HCT116 (cell line): ENCODE measurements around the gene TSKU. TPM values are rescaled to one million over a fixed set of nuclear protein-coding genes. Genes with fewer than 3 reads are reported as not detected.

Experiments used
- ATAC-seq: fragments of 200-7000 bp; cut with Tn5 transposase; 2 replicates; pipeline ENCODE4 v1.9.1; 2020; ENCODE audit warnings: mild to moderate bottlenecking, moderate library complexity
- BruUV-seq: library from RNA; stranded (reverse); fragments of 400-500 nt; replicated peaks from 2 replicates; lab custom pipeline; 2021; lab: Mats Ljungman, UMichigan
- CTCF ChIA-PET: fragments of 300-600 bp; sonication (Branson Sonifier 250); formaldehyde crosslinking; loops from one replicate; lab custom pipeline; 2021; ENCODE audit warnings: antibody characterized with exemption; lab: Charles Lee
- POLR2A ChIA-PET: fragments of 300-600, 350-600 bp; sonication (Branson Sonifier 250); formaldehyde crosslinking; loops from one replicate; lab custom pipeline; 2021; ENCODE audit warnings: antibody characterized with exemption; lab: Charles Lee
- RAD21 ChIA-PET, 2 experiments: fragments of 300-600 bp; sonication (Branson Sonifier 250); formaldehyde crosslinking; loops; one replicate each; lab custom pipeline; 2023; ENCODE audit warnings: low total read pairs in 2 of 2; ENCODE audit not compliant: uncharacterized antibody in 2 of 2, unreplicated experiment in 2 of 2, low non-redundant PET in 1 of 2; lab: Charles Lee
- DNase-seq: peaks from one replicate; pipeline ENCODE4 v3.0.0-alpha.2; 2010; ENCODE audit warnings: low read depth, low spot score
- H2AFZ ChIP-seq: fragments of 200-600 bp; shearing (Covaris generic), sonication (generic); 2 replicates; pipeline ENCODE4 v1.6.1; 2017; ENCODE audit warnings: low read depth, mixed run types, mixed read lengths, antibody characterized with exemption, low read length; ENCODE audit not compliant: poor library complexity, severe bottlenecking
- H3K27ac ChIP-seq: 2 replicates; pipeline ENCODE4 v1.5.1; 2012; ENCODE audit warnings: low read depth, low read length
- H3K27me3 ChIP-seq: fragments of 200-600 bp; sonication (generic); 2 replicates; pipeline ENCODE4 v1.6.1; 2016; ENCODE audit warnings: mixed run types, low read length, mixed read lengths; ENCODE audit not compliant: insufficient read depth
- H3K36me3 ChIP-seq, 2 experiments: fragments of 200-500 bp in 1 of 2; fragments of 200-600 bp in 1 of 2; sonication (Bioruptor generic) in 1 of 2; sonication (generic) in 1 of 2; 2 replicates each; pipeline versions ENCODE4 v1.5.1 to v1.6.1; 2014 to 2016; ENCODE audit warnings: low read length in 2 of 2, inconsistent platforms in 1 of 2, mixed read lengths in 1 of 2, mixed run types in 1 of 2; ENCODE audit not compliant: insufficient read depth in 2 of 2, control insufficient read depth in 1 of 2
- H3K4me1 ChIP-seq, 2 experiments: fragments of 200-600 bp in 1 of 2; sonication (generic) in 1 of 2; 2 replicates each; pipeline versions ENCODE4 v1.5.1 to v1.6.1; 2012 to 2017; ENCODE audit warnings: low read length in 2 of 2, inconsistent platforms in 1 of 2, mild to moderate bottlenecking in 1 of 2, mixed read lengths in 1 of 2, mixed run types in 1 of 2, moderate library complexity in 1 of 2; ENCODE audit not compliant: insufficient read depth in 2 of 2, control insufficient read depth in 1 of 2
- H3K4me2 ChIP-seq: fragments of 200-600 bp; sonication (generic); 2 replicates; pipeline ENCODE4 v1.6.1; 2017; ENCODE audit warnings: mixed run types, low read length, mixed read lengths
- H3K4me3 ChIP-seq, 2 experiments: fragments of 200-600 bp in 1 of 2; sonication (generic) in 1 of 2; replicated peaks in 1 of 2; 2 replicates each; pipeline ENCODE4 v1.5.1; 2011 to 2016; ENCODE audit warnings: low read length in 2 of 2, control low read depth in 1 of 2, low read depth in 1 of 2, mild to moderate bottlenecking in 1 of 2, mixed read lengths in 1 of 2, mixed run types in 1 of 2
- H3K79me2 ChIP-seq: fragments of 200-600 bp; sonication (generic); 2 replicates; pipeline ENCODE4 v1.6.1; 2017; ENCODE audit warnings: mild to moderate bottlenecking, mixed run types, low read length, moderate library complexity, mixed read lengths; ENCODE audit not compliant: insufficient read depth
- H3K9ac ChIP-seq: fragments of 200-600 bp; sonication (generic); 2 replicates; pipeline ENCODE4 v1.6.1; 2016; ENCODE audit warnings: low read length, mixed read lengths
- H3K9me2 ChIP-seq: fragments of 200-600 bp; sonication (generic), shearing (Covaris generic); 2 replicates; pipeline ENCODE4 v1.6.1; 2017; ENCODE audit warnings: mixed run types, mild to moderate bottlenecking, moderate library complexity; ENCODE audit not compliant: insufficient read depth
- H3K9me3 ChIP-seq, 2 experiments: fragments of 200-500 bp in 1 of 2; fragments of 200-600 bp in 1 of 2; sonication (Bioruptor generic) in 1 of 2; sonication (generic) in 1 of 2; 2 replicates each; pipeline ENCODE4 v1.6.1; 2014 to 2017; ENCODE audit warnings: low read length in 2 of 2, mixed read lengths in 2 of 2, inconsistent platforms in 1 of 2, low read depth in 1 of 2, mild to moderate bottlenecking in 1 of 2, mixed run types in 1 of 2, moderate library complexity in 1 of 2; ENCODE audit not compliant: control insufficient read depth in 1 of 2, insufficient read depth in 1 of 2
- H4K20me1 ChIP-seq: fragments of 200-600 bp; sonication (generic), shearing (Covaris generic); 2 replicates; pipeline ENCODE4 v1.6.1; 2017; ENCODE audit warnings: mixed run types, mild to moderate bottlenecking, moderate library complexity; ENCODE audit not compliant: insufficient read depth
- CBX3 ChIP-seq: IDR thresholded peaks from 2 replicates; pipeline ENCODE4 v1.6.1; 2012; ENCODE audit warnings: low read depth
- CEBPB ChIP-seq: IDR thresholded peaks from 2 replicates; pipeline ENCODE4 v1.6.1; 2012; ENCODE audit warnings: low read depth
- EGR1 ChIP-seq: IDR thresholded peaks from 2 replicates; pipeline ENCODE4 v1.6.1; 2012; ENCODE audit warnings: low read depth
- ELF1 ChIP-seq: IDR thresholded peaks from 2 replicates; pipeline ENCODE4 v1.6.1; 2012; ENCODE audit warnings: low read depth, borderline replicate concordance
- EZH2 ChIP-seq: fragments of 200-600 bp; sonication (generic); IDR thresholded peaks from 2 replicates; pipeline ENCODE4 v1.6.1; 2017; ENCODE audit warnings: antibody characterized with exemption, mixed run types
- FOSL1 ChIP-seq: IDR thresholded peaks from 2 replicates; pipeline ENCODE4 v1.6.1; 2012; ENCODE audit warnings: low read depth
- POLR2A ChIP-seq: IDR thresholded peaks from 2 replicates; pipeline ENCODE4 v1.7.0; 2011; ENCODE audit warnings: borderline replicate concordance; ENCODE audit not compliant: insufficient read depth, insufficient read length; ENCODE audit errors: extremely low read depth
- POLR2AphosphoS5 ChIP-seq: IDR thresholded peaks from 2 replicates; pipeline ENCODE4 v1.6.1; 2011; ENCODE audit warnings: mild to moderate bottlenecking, low read depth, low read length, moderate library complexity
- RAD21 ChIP-seq: IDR thresholded peaks from 2 replicates; pipeline ENCODE4 v1.6.1; 2012; ENCODE audit warnings: low read depth, mild to moderate bottlenecking
- REST ChIP-seq: IDR thresholded peaks from 2 replicates; pipeline ENCODE4 v1.6.1; 2012; ENCODE audit warnings: low read depth
- SP1 ChIP-seq: IDR thresholded peaks from 2 replicates; pipeline ENCODE4 v1.6.1; 2012; ENCODE audit warnings: low read depth
- SRF ChIP-seq: IDR thresholded peaks from 2 replicates; pipeline ENCODE4 v1.6.1; 2012; ENCODE audit warnings: low read depth
- YY1 ChIP-seq: IDR thresholded peaks from 2 replicates; pipeline ENCODE4 v1.6.1; 2011; ENCODE audit warnings: low read length, low read depth, moderate library complexity, mild to moderate bottlenecking; ENCODE audit not compliant: insufficient replicate concordance; ENCODE audit errors: extremely low read depth
- ZBTB33 ChIP-seq: IDR thresholded peaks from 2 replicates; pipeline ENCODE4 v1.6.1; 2011; ENCODE audit warnings: mild to moderate bottlenecking, low read length, moderate library complexity; ENCODE audit not compliant: insufficient replicate concordance; ENCODE audit errors: extremely low read depth
- intact Hi-C: fragments of 100-400 bp; cut with micrococcal nuclease; formaldehyde crosslinking; loops from 2 replicates; pipeline ENCODE4 v1.10.0; 2022
- total RNA-seq: library from RNA; stranded (reverse); gene quantifications from one replicate; pipeline ENCODE4 v1.2.1, GENCODE V29; 2021; ENCODE audit not compliant: unreplicated experiment
- TF ChIP-seq, protein P1 (sequence below): IDR thresholded peaks from 2 replicates; pipeline ENCODE4 v1.6.1; 2012

TSKU gene
- total RNA-seq, 1 experiment from 2014 or later, result 21.9 TPM

GRCh38 chr11:76803023-76803422 is 19.9 kb downstream of the TSKU start:
- no peak for DNase-seq
- intact Hi-C loops, result no loop called here
- no peak overlapping the region for H3K4me3 ChIP-seq
- CTCF ChIA-PET, result interaction anchor here (1.3 to 7.3 kb wide), 2 partner anchors 69 to 117 kb away, joined by 3 to 50 read pairs; no protein-coding TSS in a partner anchor
- H3K9ac ChIP-seq, result no peak overlapping the region
- TF ChIP-seq EGR1 (no peak), POLR2AphosphoS5 (no peak)
- TF ChIP-seq, protein P1, sequence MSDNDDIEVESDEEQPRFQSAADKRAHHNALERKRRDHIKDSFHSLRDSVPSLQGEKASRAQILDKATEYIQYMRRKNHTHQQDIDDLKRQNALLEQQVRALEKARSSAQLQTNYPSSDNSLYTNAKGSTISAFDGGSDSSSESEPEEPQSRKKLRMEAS, result no peak
- no peaks in the 10 kb centered on the region for H3K27me3 ChIP-seq
- no peaks in the 10 kb centered on the region for H3K79me2 ChIP-seq
- H4K20me1 ChIP-seq, result no peaks in the 10 kb centered on the region
- peaks cover 7 to 13% of the 10 kb centered on the region in 2 experiments; a peak in 3 of 4 replicates for H3K4me1 ChIP-seq
- ATAC-seq, result no peak
- H3K9me3 ChIP-seq, result no peaks in the 10 kb centered on the region
- H3K27ac ChIP-seq, result no peak overlapping the region
- BruUV-seq, result no TSS peak
- H2AFZ ChIP-seq, result no peak overlapping the region
- RAD21 ChIA-PET, result no interaction called here
- H3K9me2 ChIP-seq, result no peaks in the 10 kb centered on the region
- H3K36me3 ChIP-seq, result no peaks in the 10 kb centered on the region
- POLR2A ChIA-PET, result no interaction called here
- H3K4me2 ChIP-seq, result no peak overlapping the region

DNA sequence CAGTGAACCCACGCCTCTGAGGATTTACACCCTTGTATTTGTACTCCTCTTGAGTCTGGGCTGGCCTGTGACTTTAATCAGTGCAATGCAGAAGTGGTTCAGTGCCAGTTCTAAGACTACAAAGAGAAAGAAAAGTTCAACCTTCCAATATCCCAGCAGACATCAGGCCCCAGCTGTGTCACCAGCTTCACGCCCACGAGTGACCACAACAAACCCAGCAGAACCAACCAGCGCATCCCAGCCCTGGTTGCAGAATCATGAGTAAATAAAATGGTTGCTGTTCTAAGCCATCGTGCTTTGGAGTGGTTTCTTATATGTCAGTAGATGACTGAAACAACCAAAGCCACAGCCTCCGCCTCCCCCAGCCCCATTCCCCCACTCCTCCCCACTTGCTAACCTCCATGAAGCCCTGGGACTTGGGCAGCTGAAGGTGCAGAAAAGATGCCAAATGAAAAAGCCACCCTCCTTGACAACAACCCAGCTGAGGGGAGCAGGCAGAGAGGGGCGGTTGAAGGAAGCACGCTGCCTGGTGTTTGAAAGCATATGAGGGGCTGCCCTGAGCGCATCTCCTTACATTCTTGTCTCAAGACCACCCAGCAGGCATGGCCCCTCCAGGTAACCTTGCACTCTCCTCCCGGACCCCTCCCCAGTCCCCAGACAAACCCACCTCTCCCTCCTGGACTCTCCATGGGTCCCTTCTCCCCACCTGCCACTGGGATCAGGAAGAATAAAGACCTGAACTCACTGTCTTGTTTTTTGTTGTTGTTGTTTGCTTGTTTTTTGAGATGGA is 20.9 kb downstream of the TSKU start:
- H3K9me2 ChIP-seq, result no peaks in the 10 kb centered on the region
- no peak for ATAC-seq
- H3K27me3 ChIP-seq, result no peaks in the 10 kb centered on the region
- no peaks in the 10 kb centered on the region for H4K20me1 ChIP-seq
- ChIA-PET POLR2A (no interaction called here), RAD21 (no interaction called here), CTCF (interaction anchor here (7.3 kb wide), 1 partner anchor 116 kb away, joined by 50 read pairs; no protein-coding TSS in a partner anchor)
- H3K27ac ChIP-seq, result no peak overlapping the region
- no peak overlapping the region for H3K9ac ChIP-seq
- no TSS peak for BruUV-seq
- intact Hi-C loops, result no loop called here
- H3K9me3 ChIP-seq, result no peaks in the 10 kb centered on the region
- H3K4me1 ChIP-seq, result peaks cover 7 to 10% of the 10 kb centered on the region in 2 experiments; a peak in 3 of 4 replicates
- no peak overlapping the region for H3K4me2 ChIP-seq
- no peak overlapping the region for H2AFZ ChIP-seq
- H3K79me2 ChIP-seq, result no peaks in the 10 kb centered on the region
- no peaks in the 10 kb centered on the region for H3K36me3 ChIP-seq
- DNase-seq, result no peak
- no peak overlapping the region for H3K4me3 ChIP-seq
- TF ChIP-seq CEBPB (no peak), YY1 (no peak), RAD21 (no peak), FOSL1 (no peak), ZBTB33 (no peak), SRF (no peak), CBX3 (no peak), ELF1 (no peak), EZH2 (no peak), REST (no peak), SP1 (no peak), POLR2A (no peak)
